ENCODE results near the gene P3H1.
"Not testable (repeated sequence)": the region's sequence is repeated elsewhere in the genome, so short reads cannot be mapped to it uniquely, and the experiment has no call there.

P3H1 gene

GRCh38 chr1:42766741-42767509, at the start of gene P3H1, which contains the start of gene C1orf50:
Gene P3H1 (minus strand): TSS chr1:42767028. CDS start chr1:42766971, 57 bp downstream.
Gene C1orf50 (plus strand): TSS chr1:42767249. CDS start chr1:42767312, 63 bp downstream.
- peak; percentile 97 to 98 for DNase-seq (ENCODE audit: low read depth in 2 of 2)

DNA sequence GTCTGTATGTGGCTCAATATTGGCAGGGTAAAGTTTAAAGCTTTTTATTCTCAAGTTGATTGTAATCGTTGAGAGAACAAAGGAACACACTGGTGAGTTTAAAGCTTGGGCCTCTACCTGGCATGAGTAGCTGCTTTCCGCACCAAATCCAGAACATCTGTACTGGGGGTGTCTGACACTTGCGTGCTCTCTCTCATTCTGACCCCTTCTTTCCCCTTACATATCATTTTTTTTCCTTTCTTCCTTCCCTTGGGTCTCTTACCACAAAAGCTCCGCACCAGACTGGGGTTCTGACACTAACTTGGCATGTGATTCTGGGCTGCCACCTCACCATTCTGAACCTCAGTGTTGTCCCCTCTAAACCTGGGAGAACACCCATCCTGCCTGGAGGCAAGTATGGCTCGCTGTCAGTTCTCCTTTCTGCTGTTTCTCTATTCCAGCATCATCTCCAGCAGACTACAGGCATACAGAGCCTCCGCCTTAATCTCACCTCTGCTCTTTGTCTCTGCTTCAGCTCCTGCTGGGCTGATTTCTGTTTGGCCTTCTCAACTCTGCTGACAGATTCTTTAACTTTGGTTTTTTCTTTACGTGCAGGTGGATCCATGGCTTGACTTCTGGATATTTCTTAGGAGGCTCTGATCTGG, 49.2 kb upstream of the P3H1 start:
- no peak for DNase-seq (ENCODE audit: low read depth in 2 of 2)

GRCh38 chr1:42814815-42815214, 48.0 kb upstream of the P3H1 start:
- DNase-seq (ENCODE audit: low read depth in 2 of 2) = not testable (repeated sequence)

DNA sequence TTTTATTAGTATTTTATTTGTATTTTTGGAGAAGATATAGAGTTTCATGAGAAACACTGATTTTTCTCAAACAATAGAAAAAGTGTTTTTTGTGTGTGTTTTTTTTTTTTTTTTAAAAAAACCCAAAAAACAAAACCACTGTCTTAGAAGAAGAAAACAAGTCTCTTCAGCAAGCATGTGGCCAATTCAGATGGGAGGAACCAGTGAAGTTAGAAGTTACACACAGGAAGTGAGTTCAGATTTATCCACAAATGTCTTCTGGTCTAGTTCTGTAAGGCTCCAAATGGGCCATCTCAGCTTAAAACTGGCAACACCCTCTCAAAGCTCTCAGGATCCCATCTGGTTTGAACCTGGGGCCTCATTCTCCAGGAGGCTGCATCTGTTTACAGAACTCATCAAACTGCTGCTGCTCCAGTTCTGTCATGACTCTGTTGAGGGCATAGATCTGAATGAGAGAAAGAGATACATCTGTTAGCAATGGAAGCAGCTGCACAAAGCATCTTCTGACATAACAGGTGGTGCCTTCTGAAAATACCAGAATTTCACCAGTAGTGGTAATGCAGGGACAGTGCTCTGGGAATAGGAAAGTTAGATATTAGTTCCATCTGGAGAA, 40.3 kb upstream of the P3H1 start:
- no peak for DNase-seq (ENCODE audit: low read depth in 2 of 2)

DNA sequence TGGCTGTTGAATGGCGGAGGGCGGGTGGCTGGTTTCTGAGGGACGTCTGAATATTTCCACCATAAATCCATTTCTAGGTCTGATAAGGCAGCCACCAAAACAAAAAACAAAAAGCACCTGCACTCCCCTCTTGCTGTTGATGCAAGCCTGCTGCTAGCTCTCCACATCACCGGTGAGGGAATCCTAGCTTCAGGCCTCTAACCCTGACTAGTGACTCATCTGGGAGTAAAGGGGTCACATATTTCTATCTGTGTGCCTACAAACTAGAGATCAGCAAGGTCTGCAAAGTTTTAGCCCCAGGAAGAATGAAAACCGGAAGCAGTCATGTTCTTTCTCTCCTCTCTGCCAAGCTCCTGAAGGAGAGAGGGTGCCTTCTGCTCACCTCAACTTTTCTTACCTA, 39.8 kb upstream of the P3H1 start:
- no peak for DNase-seq (ENCODE audit: low read depth in 2 of 2)

DNA sequence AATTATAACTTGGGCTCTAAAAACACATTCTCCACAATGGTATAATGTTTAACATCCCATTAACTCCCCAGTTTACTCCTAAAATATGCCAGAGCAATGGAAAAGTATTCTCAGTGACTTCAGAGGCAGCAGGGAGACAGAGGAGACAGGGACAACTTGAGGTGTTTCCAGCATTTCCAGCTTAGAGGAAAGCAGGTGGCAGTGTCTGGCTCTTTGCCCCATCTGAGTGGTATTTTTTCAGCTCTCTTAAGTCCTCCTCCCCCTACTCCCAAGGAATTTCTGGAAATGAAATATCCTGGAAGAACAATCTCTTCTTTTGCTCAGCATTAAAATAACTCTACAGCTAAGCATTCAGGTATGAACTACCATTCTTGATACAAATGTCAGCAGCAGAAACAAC, 39.3 kb upstream of the P3H1 start:
- DNase-seq (ENCODE audit: low read depth in 2 of 2) = no peak

GRCh38 chr1:42801832-42802473, 35.1 kb upstream of the P3H1 start:
- DNase-seq (ENCODE audit: low read depth in 2 of 2) = peak; percentile 51 to 53

GRCh38 chr1:42797979-42798378, 31.2 kb upstream of the P3H1 start:
- DNase-seq (ENCODE audit: low read depth in 2 of 2) = no peak

GRCh38 chr1:42797414-42797813, 30.6 kb upstream of the P3H1 start:
- no peak for DNase-seq (ENCODE audit: low read depth in 2 of 2)

DNA sequence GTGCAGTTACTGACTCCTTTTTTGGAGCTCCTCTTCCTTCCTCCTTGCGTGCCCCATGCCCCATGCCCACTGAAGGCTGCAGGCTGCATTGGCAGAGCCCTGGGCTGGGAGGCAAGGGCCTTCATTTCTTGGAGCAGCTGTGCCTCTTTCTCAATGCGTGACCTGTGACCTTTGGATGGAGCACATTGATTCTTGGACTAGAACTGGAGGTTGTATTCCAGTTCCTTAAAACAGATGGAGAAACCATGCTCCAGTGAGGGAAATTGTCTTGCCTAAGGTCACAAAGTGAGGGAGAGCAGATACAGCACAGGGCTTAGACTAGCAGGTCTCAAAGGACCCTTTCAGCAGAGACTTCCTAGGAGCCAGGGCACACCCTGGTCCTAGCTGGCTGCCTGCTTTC, 27.0 kb upstream of the P3H1 start:
- DNase-seq (ENCODE audit: low read depth in 2 of 2) = no peak

GRCh38 chr1:42788021-42788420, 21.2 kb upstream of the P3H1 start:
- no peak for DNase-seq (ENCODE audit: low read depth in 2 of 2)

- DNase-seq (ENCODE audit: low read depth in 2 of 2) = no peak
These were observed 19.3 kb upstream of the P3H1 start for GRCh38 chr1:42786097-42786496.

DNA sequence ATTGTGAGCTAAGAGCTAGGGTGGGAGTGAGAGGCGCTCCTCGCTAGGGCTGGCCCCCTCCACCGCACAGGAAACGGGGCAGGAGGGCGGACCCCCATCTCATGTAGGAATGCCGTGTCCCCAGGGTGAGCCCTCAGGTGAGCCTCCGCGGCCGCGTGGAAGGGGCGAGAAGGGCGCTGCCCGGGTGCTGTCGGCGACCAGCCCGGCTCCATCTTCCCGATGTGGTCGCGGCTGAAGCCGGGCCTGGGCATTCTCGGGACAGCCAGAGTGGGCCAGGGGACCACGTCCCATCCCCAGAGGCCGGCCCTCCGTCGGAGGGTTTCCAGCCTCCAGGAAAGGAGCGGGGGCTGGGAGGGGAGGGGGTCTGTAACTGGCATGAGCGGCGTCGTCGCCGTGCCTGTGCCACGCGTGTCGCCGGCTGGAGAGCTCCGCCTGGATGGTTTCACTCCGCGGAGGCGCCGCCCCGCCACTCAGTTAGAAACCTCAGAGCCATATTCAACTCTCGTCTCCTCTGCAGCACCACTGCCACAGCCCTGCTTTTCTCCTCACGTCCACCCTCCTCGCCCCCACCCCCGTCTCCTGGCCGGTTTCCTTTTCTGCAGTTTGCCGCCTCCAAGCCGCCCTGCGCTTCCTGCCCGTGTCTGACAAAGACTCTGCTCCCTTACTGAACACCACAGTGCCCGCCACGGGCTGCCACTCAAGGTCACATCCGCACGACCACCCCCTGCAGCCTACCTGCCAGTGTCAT, 18.3 kb upstream of the P3H1 start, which contains the start of gene TMEM269:
TSS of gene TMEM269 (plus strand) at position 46 of the 748 bp plus-strand sequence. CDS start 4,903 bp downstream, outside the sequence.
- DNase-seq (ENCODE audit: low read depth in 2 of 2) = no peak

DNA sequence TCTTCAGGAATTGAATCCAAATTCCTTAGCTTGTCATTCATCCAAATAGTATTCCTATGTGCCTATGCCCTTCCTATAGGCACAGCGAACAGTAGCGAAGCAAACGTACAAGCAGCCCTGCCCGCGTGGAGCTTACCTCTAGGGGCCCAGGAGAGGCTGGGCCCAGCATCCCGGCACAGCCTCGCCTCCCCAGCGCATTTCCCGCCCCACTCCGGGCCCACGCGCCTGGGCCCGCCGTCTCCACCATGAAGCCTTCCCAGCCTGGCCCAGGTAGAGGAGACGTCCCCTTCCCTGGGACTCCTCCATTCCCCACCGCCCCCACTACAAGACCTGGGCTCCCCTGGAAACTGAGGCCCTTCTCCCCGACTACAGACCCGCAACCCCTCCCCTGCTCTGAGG, 17.7 kb upstream of the P3H1 start:
- DNase-seq (ENCODE audit: low read depth in 2 of 2) = no peak

GRCh38 chr1:42783092-42783491, 16.3 kb upstream of the P3H1 start:
- no peak for DNase-seq (ENCODE audit: low read depth in 2 of 2)

GRCh38 chr1:42780176-42780575, 13.3 kb upstream of the P3H1 start:
- no peak for DNase-seq (ENCODE audit: low read depth in 2 of 2)

GRCh38 chr1:42779725-42780124, 12.9 kb upstream of the P3H1 start:
- DNase-seq (ENCODE audit: low read depth in 2 of 2) = no peak

GRCh38 chr1:42777852-42778251, 11.0 kb upstream of the P3H1 start:
- DNase-seq (ENCODE audit: low read depth in 2 of 2) = no peak

DNA sequence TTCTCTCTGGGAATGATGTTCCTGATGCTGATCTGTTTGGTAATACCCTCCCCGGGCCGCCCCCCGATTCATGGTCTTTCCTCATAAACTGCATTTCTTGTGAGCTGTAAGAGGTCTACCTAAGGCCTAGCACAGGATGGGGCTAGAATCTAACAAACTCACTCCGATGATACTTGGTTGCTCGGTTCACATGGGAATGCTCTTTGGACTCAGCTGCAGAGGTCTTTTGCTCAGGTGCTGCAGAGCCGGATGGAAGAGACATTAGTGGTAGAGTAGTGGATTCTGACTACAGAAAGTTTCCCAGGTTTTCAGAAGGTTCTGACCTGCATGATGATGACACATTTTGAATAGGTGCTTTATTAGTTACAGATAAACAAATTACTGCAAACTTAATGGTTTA, 9.7 kb upstream of the P3H1 start:
- DNase-seq (ENCODE audit: low read depth in 2 of 2) = no peak

GRCh38 chr1:42774928-42775526, 8.2 kb upstream of the P3H1 start:
- DNase-seq (ENCODE audit: low read depth in 2 of 2) = no peak

GRCh38 chr1:42773420-42773819, 6.6 kb upstream of the P3H1 start:
- DNase-seq (ENCODE audit: low read depth in 2 of 2) = no peak

Data from fibroblast of skin of left quadriceps (primary cell).